Renal cortex interstitium (tissue), 11 donors: ENCODE data around the gene HBM. TPM values are rescaled to one million over a fixed set of nuclear protein-coding genes. Genes with fewer than 3 reads are reported as not detected.
"Not testable (repeated sequence)": the region's sequence is repeated elsewhere in the genome, so short reads cannot be mapped to it uniquely, and the experiment has no call there.

Source experiments
- DNase-seq, 11 donors: peaks; one replicate each; pipeline ENCODE4 v3.0.0-alpha.2; 2013; ENCODE audit warnings: low read depth in 9 of 11, low spot score in 4 of 11; ENCODE audit errors: extremely low read depth in 1 of 11
- polyA plus RNA-seq, 3 donors: library from polyadenylated mRNA; unstranded; fragments of 120-200 nt; gene quantifications; one replicate each; pipeline ENCODE4 v1.2.1, GENCODE V29; 2013; ENCODE audit not compliant: insufficient read length in 3 of 3

HBM gene
- polyA plus RNA-seq, 3 donors: 5.0 to 5.2 (median 5.0) TPM

- not testable (repeated sequence) for DNase-seq
Measured at GRCh38 chr16:209359-209758, 43.6 kb downstream of the HBM start.

DNA sequence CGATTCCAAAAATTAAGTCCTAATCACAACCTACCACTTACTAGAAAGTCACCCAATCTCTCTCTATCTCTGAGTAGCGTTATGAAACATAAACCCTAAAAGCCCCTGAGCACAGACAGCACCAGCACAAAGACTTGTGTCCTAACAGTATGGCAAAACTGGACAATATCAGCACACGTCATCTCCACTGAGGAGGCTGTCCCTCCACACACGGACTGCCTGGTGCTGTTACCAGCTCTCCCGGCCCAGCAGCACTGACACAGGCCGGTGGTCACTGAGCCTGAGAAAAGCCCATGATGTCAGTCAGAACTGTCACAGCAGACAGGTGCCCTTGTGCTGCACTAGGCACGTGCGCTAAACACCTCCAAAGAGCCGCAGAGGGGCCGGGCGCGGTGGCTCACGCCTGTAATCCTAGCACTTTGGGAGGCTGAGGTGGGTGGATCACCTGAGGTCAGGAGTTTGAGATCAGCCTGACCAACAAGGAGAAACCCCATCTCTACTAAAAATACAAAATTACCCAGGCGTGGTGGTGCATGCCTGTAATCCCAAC is 45.9 kb downstream of the HBM start:
- DNase-seq: not testable (repeated sequence)

DNA sequence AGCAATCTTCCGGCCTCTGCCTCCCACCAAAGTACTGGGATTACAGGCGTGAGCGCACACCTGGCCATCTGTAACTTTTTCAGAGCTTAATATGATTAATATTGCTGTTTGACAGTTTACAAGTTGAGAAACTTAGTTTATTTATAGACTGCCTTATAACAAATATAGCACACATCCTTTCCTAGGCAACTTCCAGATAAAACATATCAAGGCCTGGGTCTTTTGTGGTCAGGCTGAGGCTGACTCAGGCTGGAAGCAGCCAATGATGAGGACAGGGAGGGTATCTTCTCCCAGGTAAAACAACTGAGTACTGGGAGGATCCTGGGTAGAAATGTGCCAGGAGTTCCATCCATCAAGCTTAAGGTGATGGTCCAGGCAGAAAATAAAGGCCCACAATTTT is 47.2 kb downstream of the HBM start:
- no peak for DNase-seq

Other genes with a start within 250 kb of the HBM start
- gene POLR3K, start 112.4 kb upstream of the HBM start, polyA plus RNA-seq: 10 to 100 TPM; 11.4 to 14.6 (median 12.5) TPM
- gene SNRNP25, start 112.2 kb upstream of the HBM start, polyA plus RNA-seq: 10 to 100 TPM; 36.0 to 47.0 (median 36.2) TPM
- 10 to 100 TPM; 22.0 to 30.6 (median 25.7) TPM for gene RHBDF1, start 93.3 kb upstream of the HBM start, polyA plus RNA-seq
- 10 to 100 TPM; 15.3 to 27.1 (median 26.7) TPM for gene MPG, start 87.8 kb upstream of the HBM start, polyA plus RNA-seq
- 10 to 100 TPM; 28.6 to 31.4 (median 31.2) TPM for gene NPRL3, start 27.3 kb upstream of the HBM start, polyA plus RNA-seq
- gene HBZ, start 13.3 kb upstream of the HBM start, polyA plus RNA-seq: 1 to 10 TPM in 2 of 3 donors, not detected in 1; 1.4 to 1.6 TPM
- gene HBA2, start 6.9 kb downstream of the HBM start, polyA plus RNA-seq: 1,000 to 10,000 TPM in 2 of 3 donors, 100 to 1,000 TPM in 1; 873 to 1,661 (median 1,303) TPM
- gene HBA1, start 10.7 kb downstream of the HBM start, polyA plus RNA-seq: 1,000 to 10,000 TPM in 1 of 3 donors, 100 to 1,000 TPM in 2; 591 to 1,202 (median 749) TPM
- under 1 TPM; 0.67 to 0.98 (median 0.78) TPM for gene HBQ1, start 14.5 kb downstream of the HBM start, polyA plus RNA-seq
- gene LUC7L, start 63.5 kb downstream of the HBM start, polyA plus RNA-seq: 100 to 1,000 TPM; 120 to 175 (median 128) TPM
- 10 to 100 TPM; 72.6 to 86.1 (median 82.5) TPM for gene FAM234A, start 68.8 kb downstream of the HBM start, polyA plus RNA-seq
- 1 to 10 TPM in 2 of 3 donors, under 1 TPM in 1; 0.89 to 2.2 (median 2.0) TPM for gene RGS11, start 110.0 kb downstream of the HBM start, polyA plus RNA-seq
- 1 to 10 TPM; 1.3 to 6.1 (median 2.6) TPM for gene ARHGDIG, start 114.6 kb downstream of the HBM start, polyA plus RNA-seq
- gene PDIA2, start 117.2 kb downstream of the HBM start, polyA plus RNA-seq: 1 to 10 TPM in 2 of 3 donors, under 1 TPM in 1; 0.73 to 2.5 (median 1.6) TPM
- 10 to 100 TPM; 14.1 to 23.7 (median 22.2) TPM for gene AXIN1, start 186.7 kb downstream of the HBM start, polyA plus RNA-seq
- gene MRPL28, start 204.6 kb downstream of the HBM start, polyA plus RNA-seq: 10 to 100 TPM; 55.3 to 90.5 (median 65.3) TPM
- gene PGAP6, start 216.0 kb downstream of the HBM start, polyA plus RNA-seq: 10 to 100 TPM; 56.7 to 71.2 (median 60.6) TPM
- gene NME4, start 231.2 kb downstream of the HBM start, polyA plus RNA-seq: 100 to 1,000 TPM; 108 to 146 (median 134) TPM
- 10 to 100 TPM; 20.7 to 47.6 (median 21.2) TPM for gene DECR2, start 235.9 kb downstream of the HBM start, polyA plus RNA-seq